C4-2B (cell line): ENCODE data around the gene TWF2.

Experiments
- H3K27ac ChIP-seq: fragments of 450-650 bp; 2 replicates; pipeline ENCODE4 v1.5.1; 2017
- CTCF ChIP-seq: fragments of 450-650 bp; conservative IDR thresholded peaks from 2 replicates; pipeline ENCODE4 v1.5.1; 2017; ENCODE audit warnings: mild to moderate bottlenecking
- ZFX ChIP-seq: fragments of 450-650 bp; IDR thresholded peaks from 2 replicates; pipeline ENCODE4 v1.6.1; 2017

Gene TWF2

GRCh38 chr3:52195823-52196331 is 43.1 kb downstream of the TWF2 start:
- no peak overlapping the region for H3K27ac ChIP-seq
- TF ChIP-seq CTCF, result no peak
- no peak for TF ChIP-seq ZFX

GRCh38 chr3:52195291-52195597 is 43.7 kb downstream of the TWF2 start:
- TF ChIP-seq CTCF, result no peak
- TF ChIP-seq ZFX, result no peak
- H3K27ac ChIP-seq, result no peak overlapping the region

- TF ChIP-seq ZFX (no peak), CTCF (no peak)
- H3K27ac ChIP-seq, result no peak overlapping the region
Observed at GRCh38 chr3:52194485-52195290, 44.3 kb downstream of the TWF2 start.

- no peak overlapping the region for H3K27ac ChIP-seq
- TF ChIP-seq CTCF (no peak), ZFX (no peak)
Observed at GRCh38 chr3:52193065-52193464, 45.9 kb downstream of the TWF2 start.

GRCh38 chr3:52191663-52192062 is 47.3 kb downstream of the TWF2 start:
- H3K27ac ChIP-seq, result no peak overlapping the region
- TF ChIP-seq ZFX, result no peak
- no peak for TF ChIP-seq CTCF

GRCh38 chr3:52190294-52191074 is 48.5 kb downstream of the TWF2 start:
- peak overlapping the region; percentile 50 for H3K27ac ChIP-seq
- no peak for TF ChIP-seq ZFX
- no peak for TF ChIP-seq CTCF

- TF ChIP-seq ZFX, result no peak
- no peak for TF ChIP-seq CTCF
- no peak overlapping the region for H3K27ac ChIP-seq
Observed at GRCh38 chr3:52188556-52188955, 50.4 kb downstream of the TWF2 start.
